Inferior parietal cortex (tissue), 1 donor: ENCODE results near the gene GAP43.

Experiments
- DNase-seq: peaks from one replicate; pipeline ENCODE4 v3.0.0-alpha.2; 2016; ENCODE audit errors: extremely low spot score

The GAP43 gene

DNA sequence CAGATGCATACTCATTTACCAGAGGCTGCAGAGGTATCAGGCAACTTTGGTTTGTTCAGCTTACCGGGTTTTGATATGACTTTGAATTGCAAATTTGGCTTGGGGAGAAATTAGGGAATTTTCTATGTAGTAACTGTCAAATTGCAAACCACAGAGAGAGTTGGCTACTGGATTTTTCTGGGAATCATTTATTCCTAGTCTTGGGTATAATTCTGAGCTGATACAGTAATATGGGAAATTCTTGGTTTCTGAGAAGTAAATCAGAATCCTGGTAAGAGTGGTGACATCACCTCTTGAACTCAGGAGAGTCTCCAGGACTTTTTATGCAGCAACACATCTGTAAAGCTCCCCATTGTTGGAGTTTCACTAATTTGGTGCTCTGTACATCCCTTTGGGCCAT is 39.0 kb downstream of the GAP43 start:
- no peak for DNase-seq

DNA sequence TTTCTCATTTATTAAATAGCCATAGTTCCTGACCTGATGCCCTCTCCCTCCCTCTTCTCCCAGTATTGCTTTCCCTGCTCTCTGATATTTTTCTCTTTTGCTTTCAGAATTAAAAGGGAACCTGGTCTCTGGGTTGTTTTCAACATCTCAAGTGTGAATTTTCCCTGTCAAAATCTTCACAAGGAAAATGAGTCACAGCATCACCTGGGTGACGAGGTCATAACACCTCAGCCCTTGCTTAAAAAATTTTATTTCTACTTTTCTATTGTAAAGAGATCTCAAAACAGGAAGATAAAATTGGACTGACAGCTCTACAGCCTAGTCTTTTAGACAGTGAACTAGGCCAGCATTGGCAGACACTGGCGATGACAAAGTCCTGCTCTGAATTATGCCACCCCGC is 40.1 kb downstream of the GAP43 start:
- DNase-seq: no peak

- DNase-seq: no peak
These were observed 42.8 kb downstream of the GAP43 start for GRCh38 chr3:115666081-115666480.

GRCh38 chr3:115666920-115667737 is 43.8 kb downstream of the GAP43 start:
- DNase-seq: no peak

- DNase-seq: no peak
These were observed 44.4 kb downstream of the GAP43 start for GRCh38 chr3:115667738-115668065.

- DNase-seq: no peak
These were observed 47.6 kb downstream of the GAP43 start for GRCh38 chr3:115670911-115671310.

GRCh38 chr3:115671761-115672455 is 48.6 kb downstream of the GAP43 start:
- no peak for DNase-seq

DNA sequence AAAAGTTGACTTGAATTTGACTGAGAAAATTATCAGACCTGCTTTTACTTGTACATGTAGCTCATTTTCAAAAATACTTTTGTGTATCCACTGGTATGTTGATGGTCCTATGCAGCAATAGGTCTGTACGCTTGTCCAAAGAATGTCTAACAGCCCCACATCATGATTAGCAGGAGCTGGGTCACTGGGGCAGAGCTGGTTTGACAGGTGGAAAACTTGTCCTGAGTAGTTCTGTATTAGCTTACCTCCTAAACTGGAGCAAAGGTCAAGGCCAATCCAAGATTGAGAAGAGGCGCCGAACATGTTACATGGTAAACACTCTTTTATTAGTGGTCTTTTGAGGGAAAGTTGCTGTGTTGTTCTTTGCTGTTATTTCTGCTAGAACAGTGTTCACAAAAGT is 50.6 kb downstream of the GAP43 start:
- DNase-seq: no peak

DNA sequence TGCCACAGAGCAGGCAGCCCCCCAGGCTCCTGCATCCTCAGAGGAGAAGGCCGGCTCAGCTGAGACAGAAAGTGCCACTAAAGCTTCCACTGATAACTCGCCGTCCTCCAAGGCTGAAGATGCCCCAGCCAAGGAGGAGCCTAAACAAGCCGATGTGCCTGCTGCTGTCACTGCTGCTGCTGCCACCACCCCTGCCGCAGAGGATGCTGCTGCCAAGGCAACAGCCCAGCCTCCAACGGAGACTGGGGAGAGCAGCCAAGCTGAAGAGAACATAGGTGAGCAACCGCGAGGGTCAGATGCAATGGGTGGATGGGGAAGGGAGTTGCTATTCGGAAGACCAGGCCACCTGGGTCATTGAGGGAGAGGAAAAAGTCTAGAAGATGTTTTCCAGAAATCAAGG is 53.0 kb downstream of the GAP43 start:
- DNase-seq: no peak

- DNase-seq: no peak
These were observed 57.6 kb downstream of the GAP43 start for GRCh38 chr3:115680803-115681345.

DNA sequence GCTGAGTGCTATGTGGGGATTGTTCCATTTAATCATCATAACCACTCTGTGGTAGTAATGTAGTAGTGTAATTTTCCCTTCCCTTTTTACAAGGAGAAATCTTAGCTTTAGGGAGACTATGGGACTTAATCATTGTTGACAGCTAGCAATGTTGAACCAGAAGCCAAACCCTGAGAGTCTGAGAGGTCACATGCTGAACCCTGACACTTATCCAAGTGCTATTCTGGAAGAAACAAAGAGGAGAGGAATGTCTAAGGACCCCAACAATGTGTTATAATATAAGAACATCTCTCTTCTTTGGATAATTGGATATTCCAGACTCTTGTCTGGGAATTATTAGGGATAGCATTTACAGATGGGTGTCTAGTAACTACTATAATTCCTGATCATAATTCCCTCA is 58.4 kb downstream of the GAP43 start:
- no peak for DNase-seq

DNA sequence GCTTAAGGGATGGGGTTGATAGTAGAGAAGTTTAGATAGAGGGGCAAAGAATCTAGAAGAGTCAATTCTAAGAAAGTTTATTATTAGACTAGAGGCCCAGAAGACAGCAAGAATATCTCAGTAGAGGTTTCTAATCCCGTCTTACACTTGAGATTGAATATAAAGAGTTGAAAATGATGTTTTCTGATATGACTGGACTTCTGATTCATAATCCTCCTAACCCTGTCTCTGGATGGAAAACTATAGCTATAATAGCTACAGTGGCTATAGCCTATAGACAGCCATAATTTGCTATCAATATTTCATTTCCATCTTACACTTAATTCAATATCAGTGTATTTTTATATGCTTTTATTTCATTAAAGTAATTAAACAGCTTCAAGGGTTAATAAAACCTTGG is 60.0 kb downstream of the GAP43 start:
- no peak for DNase-seq

- DNase-seq: no peak
These were observed 60.5 kb downstream of the GAP43 start for GRCh38 chr3:115683773-115684172.

- DNase-seq: no peak
These were observed 61.8 kb downstream of the GAP43 start for GRCh38 chr3:115685097-115685496.

GRCh38 chr3:115687721-115688120 is 64.4 kb downstream of the GAP43 start:
- no peak for DNase-seq

- DNase-seq: no peak
These were observed 65.1 kb downstream of the GAP43 start for GRCh38 chr3:115688418-115688817.

DNA sequence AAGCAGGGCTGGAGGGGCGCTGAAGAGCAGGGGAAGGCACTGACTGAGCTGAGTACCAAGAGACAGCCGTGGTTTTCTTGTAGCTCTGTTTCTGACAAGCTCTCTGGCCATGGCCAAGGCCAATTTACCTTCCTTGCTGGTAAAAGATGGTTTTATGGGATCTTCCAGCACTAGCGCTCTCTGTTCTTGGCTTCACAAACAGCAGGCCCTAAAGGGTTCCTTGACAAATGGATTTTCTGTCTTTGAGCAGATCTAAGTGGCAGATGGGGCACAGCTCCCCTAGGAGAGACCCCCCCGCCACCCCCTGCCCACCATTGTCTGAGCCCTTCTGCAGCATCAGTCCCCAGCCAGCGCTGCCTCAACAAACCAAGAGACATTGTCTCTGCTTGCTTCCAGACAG is 66.6 kb downstream of the GAP43 start:
- no peak for DNase-seq

GRCh38 chr3:115691964-115692363 is 68.7 kb downstream of the GAP43 start:
- DNase-seq: no peak

DNA sequence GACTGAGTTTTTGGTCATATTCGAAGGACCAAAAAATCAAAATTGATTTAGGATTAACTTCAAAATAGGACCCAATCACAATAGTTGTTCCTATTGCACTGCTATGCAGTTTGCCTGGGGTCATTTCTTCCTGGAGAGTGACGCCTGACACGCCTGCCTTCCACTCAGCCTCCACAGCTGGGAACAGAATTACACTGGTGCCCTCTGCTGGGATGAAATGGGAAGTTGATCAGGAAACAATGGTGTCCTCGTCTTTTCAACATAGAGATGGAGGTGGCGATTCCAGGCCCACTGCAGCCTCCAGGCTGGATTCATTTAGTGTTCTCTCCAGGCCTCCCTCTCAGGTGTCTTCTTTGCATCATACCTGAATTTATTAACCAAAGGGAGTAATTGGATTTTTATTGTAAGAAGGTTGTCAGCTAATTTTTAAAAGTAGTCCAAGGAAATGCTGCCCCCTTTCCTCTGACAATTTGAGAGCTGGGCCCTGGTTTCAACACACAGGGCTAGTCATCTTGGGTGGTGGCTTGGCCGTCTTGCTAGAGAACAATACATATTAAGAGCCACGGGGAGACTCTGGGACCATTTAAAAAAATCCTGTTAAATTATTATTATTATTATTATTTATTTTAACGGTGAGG is 69.7 kb downstream of the GAP43 start:
- DNase-seq: peak; percentile 91

DNA sequence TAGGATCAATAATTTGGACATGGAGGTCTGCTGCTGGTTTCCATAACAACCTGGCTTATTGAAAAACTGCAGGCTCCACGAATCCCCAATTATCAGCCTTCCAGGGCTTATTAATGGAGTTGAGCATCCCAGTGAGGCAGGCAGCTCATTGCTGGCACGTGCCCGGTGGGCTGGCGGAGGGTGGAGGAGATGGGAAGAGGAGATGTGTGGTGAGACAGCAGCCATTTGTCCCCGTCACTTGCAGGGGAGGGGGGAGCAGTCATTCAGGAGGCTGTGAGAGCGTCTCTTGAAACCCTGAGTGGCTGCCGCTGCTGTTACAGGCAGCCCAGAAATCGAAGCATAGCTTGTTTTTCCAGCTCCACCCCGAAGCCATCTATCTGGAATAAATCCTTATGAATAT is 70.6 kb downstream of the GAP43 start:
- no peak for DNase-seq

- DNase-seq: no peak
These were observed 71.8 kb downstream of the GAP43 start for GRCh38 chr3:115695090-115695489.

DNA sequence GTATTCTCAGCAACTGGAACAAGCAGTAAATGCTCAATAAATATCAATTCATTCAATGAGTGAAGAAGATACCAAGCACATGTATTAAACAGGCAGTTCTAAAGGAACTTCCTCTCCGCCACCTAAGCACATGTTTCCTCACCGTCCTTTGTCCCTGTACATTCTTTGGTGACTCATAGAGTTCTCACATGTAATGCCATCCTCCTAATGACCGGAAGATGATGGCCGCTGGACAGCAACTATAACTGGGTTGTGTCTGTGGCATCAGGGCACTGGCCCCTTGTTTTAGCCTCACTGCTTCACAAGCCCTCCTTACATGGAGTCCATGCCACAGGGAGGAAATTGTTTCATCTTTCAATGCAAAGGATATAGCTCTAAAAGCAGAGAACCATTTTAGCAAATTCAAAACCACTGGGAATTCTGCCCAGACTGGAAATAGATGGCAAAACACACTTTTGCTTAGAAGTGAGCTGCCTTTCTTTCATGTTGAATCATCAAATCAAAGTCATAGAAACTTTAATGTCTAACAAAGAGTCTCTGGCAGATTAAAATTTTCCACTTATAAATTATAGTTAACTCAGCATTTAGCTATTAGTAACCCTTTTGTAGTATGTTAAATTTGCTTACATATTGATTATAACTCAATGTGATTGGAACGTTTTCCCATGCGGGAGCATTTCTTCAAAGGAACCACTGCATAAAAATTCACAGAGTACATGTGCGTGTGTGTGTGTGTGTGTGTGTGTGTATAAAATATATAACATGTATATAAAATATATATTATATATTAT is 74.1 kb downstream of the GAP43 start:
- peak; percentile 58 for DNase-seq
